ENCODE data around the gene ATF2.

The ATF2 gene

GRCh38 chr2:175027755-175028154 lies 140.2 kb downstream of the ATF2 start:
- no peak for DNase-seq (ENCODE audit: low read depth in 2 of 3, low spot score in 1 of 3)

- DNase-seq (ENCODE audit: low read depth in 2 of 3, low spot score in 1 of 3), result no peak
These were observed 141.6 kb downstream of the ATF2 start for GRCh38 chr2:175026385-175026784.

GRCh38 chr2:175025946-175026345 lies 142.1 kb downstream of the ATF2 start:
- no peak for DNase-seq (ENCODE audit: low read depth in 2 of 3, low spot score in 1 of 3)

- no peak for DNase-seq (ENCODE audit: low read depth in 2 of 3, low spot score in 1 of 3)
These were observed 142.8 kb downstream of the ATF2 start for GRCh38 chr2:175025233-175025632.

- no peak for DNase-seq (ENCODE audit: low read depth in 2 of 3, low spot score in 1 of 3)
These were observed 145.1 kb downstream of the ATF2 start for GRCh38 chr2:175022923-175023322.

Measured in stimulated activated CD4-positive, alpha-beta T cell treated with anti-CD3 and anti-CD28 coated beads, Interleukin-12 subunit alpha, Interleukin-12 subunit beta, amount 100 ng/mL, for 48 hours (primary cell).